Right kidney (tissue), 1 donor: ENCODE measurements around the gene USP53.
"Not testable (repeated sequence)": the region's sequence is repeated elsewhere in the genome, so short reads cannot be mapped to it uniquely, and the experiment has no call there.

Experiments
- DNase-seq: peaks from one replicate; pipeline ENCODE4 v3.0.0-alpha.2; 2016

Gene USP53

GRCh38 chr4:119317990-119318389 is 105.5 kb downstream of the USP53 start:
- no peak for DNase-seq

GRCh38 chr4:119321921-119322687 is 109.6 kb downstream of the USP53 start, which contains the start of gene FABP2:
FABP2 (minus strand) TSS chr4:119322138; CDS start chr4:119322102, 36 bp downstream.
- DNase-seq, result no peak

- DNase-seq, result no peak
Measured at GRCh38 chr4:119328695-119329094, 116.2 kb downstream of the USP53 start.

- DNase-seq, result no peak
Measured at GRCh38 chr4:119329835-119330620, 117.5 kb downstream of the USP53 start.

GRCh38 chr4:119336332-119336979 is 123.9 kb downstream of the USP53 start:
- not testable (repeated sequence) for DNase-seq

GRCh38 chr4:119337010-119337409 is 124.5 kb downstream of the USP53 start:
- no peak for DNase-seq

- not testable (repeated sequence) for DNase-seq
Measured at GRCh38 chr4:119339895-119340294, 127.4 kb downstream of the USP53 start.

- not testable (repeated sequence) for DNase-seq
Measured at GRCh38 chr4:119343293-119343692, 130.8 kb downstream of the USP53 start.
